GM23338 (cell line): ENCODE data around the gene TADA2A. TPM values are rescaled to one million over a fixed set of nuclear protein-coding genes. Genes with fewer than 3 reads are reported as not detected.

Experiments used
- ATAC-seq: fragments of 200-7000 bp; cut with Tn5 transposase; 3 replicates; pipeline ENCODE4 v1.9.1; 2020
- DNase-seq: peaks from one replicate; pipeline ENCODE4 v3.0.0-alpha.2; 2015; ENCODE audit warnings: low spot score
- H2AFZ ChIP-seq: fragments of 200-600 bp; sonication (generic); 2 replicates; pipeline ENCODE4 v1.8.0; 2016; ENCODE audit warnings: antibody characterized with exemption, mild to moderate bottlenecking, moderate library complexity
- H3F3A ChIP-seq: fragments of 200-600 bp; sonication (generic); replicated peaks from 2 replicates; pipeline ENCODE4 v1.8.0; 2017; ENCODE audit warnings: antibody characterized with exemption, mixed run types, low read depth
- H3K27ac ChIP-seq: fragments of 200-600 bp; sonication (generic); 2 replicates; pipeline ENCODE4 v1.6.1; 2016; ENCODE audit warnings: low read depth
- H3K27me3 ChIP-seq: fragments of 200-600 bp; sonication (generic); 2 replicates; pipeline ENCODE4 v1.8.0; 2016; ENCODE audit warnings: mild to moderate bottlenecking, mixed run types, moderate library complexity; ENCODE audit not compliant: insufficient read depth
- H3K36me3 ChIP-seq: fragments of 200-600 bp; sonication (generic); 2 replicates; pipeline ENCODE4 v1.8.0; 2016; ENCODE audit warnings: mild to moderate bottlenecking; ENCODE audit not compliant: insufficient read depth
- H3K4me1 ChIP-seq: fragments of 200-600 bp; sonication (generic); 2 replicates; pipeline ENCODE4 v1.8.0; 2016; ENCODE audit warnings: mild to moderate bottlenecking, moderate library complexity; ENCODE audit not compliant: insufficient read depth
- H3K4me2 ChIP-seq: fragments of 200-600 bp; sonication (generic); 2 replicates; pipeline ENCODE4 v1.7.1; 2017; ENCODE audit warnings: mixed run types
- H3K4me3 ChIP-seq: fragments of 200-600 bp; sonication (generic); 2 replicates; pipeline ENCODE4 v1.6.1; 2016; ENCODE audit warnings: mixed run types
- H3K79me2 ChIP-seq: fragments of 200-600 bp; sonication (generic); replicated peaks from 2 replicates; pipeline ENCODE4 v1.8.0; 2017; ENCODE audit warnings: mild to moderate bottlenecking; ENCODE audit not compliant: insufficient read depth
- H3K9me2 ChIP-seq: fragments of 200-600 bp; sonication (generic); 2 replicates; pipeline ENCODE4 v1.8.0; 2017; ENCODE audit not compliant: insufficient read depth
- H4K20me1 ChIP-seq: fragments of 200-600 bp; sonication (generic); replicated peaks from 2 replicates; pipeline ENCODE4 v1.8.0; 2017; ENCODE audit warnings: mild to moderate bottlenecking; ENCODE audit not compliant: insufficient read depth
- H3K27ac Mint-ChIP-seq: 2 replicates; pipeline ENCODE4 v1.8.0; 2020; ENCODE audit warnings: inconsistent platforms, mild to moderate bottlenecking, moderate library complexity, mixed read lengths
- H3K27me3 Mint-ChIP-seq: 3 replicates; pipeline ENCODE4 v1.8.0; 2022; ENCODE audit warnings: low read depth, mild to moderate bottlenecking, moderate library complexity, mixed read lengths, inconsistent platforms; ENCODE audit not compliant: insufficient read depth, poor library complexity
- H3K36me3 Mint-ChIP-seq: 3 replicates; pipeline ENCODE4 v1.8.0; 2021; ENCODE audit warnings: low read depth, mild to moderate bottlenecking, inconsistent platforms, moderate library complexity, mixed read lengths
- H3K4me1 Mint-ChIP-seq: 3 replicates; pipeline ENCODE4 v1.8.0; 2020; ENCODE audit warnings: mild to moderate bottlenecking, inconsistent platforms, mixed read lengths
- H3K4me3 Mint-ChIP-seq: 3 replicates; pipeline ENCODE4 v1.8.0; 2021; ENCODE audit warnings: moderate library complexity, mild to moderate bottlenecking, inconsistent platforms, mixed read lengths
- H3K9me3 Mint-ChIP-seq: 3 replicates; pipeline ENCODE4 v1.8.0; 2020; ENCODE audit warnings: moderate library complexity, mild to moderate bottlenecking, inconsistent platforms, mixed read lengths
- CREB1 ChIP-seq: fragments of 250-450 bp; sonication (Bioruptor Pico); IDR thresholded peaks from 2 replicates; pipeline ENCODE4 v1.5.0; 2020; ENCODE audit warnings: low read depth, mild to moderate bottlenecking, moderate library complexity
- EZH2 ChIP-seq: fragments of 200-600 bp; sonication (generic); IDR thresholded peaks from one replicate; pipeline ENCODE4 v1.8.0; 2017; ENCODE audit warnings: antibody characterized with exemption, mild to moderate bottlenecking, low read depth; ENCODE audit not compliant: unreplicated experiment
- EZH2phosphoT487 ChIP-seq: fragments of 200-600 bp; sonication (generic); IDR thresholded peaks from one replicate; pipeline ENCODE4 v1.8.1; 2018; ENCODE audit warnings: antibody characterized with exemption; ENCODE audit not compliant: unreplicated experiment
- JUNB ChIP-seq: IDR thresholded peaks from one replicate; pipeline ENCODE4 v1.6.1; 2016; ENCODE audit warnings: antibody characterized with exemption; ENCODE audit not compliant: unreplicated experiment
- NANOG ChIP-seq: IDR thresholded peaks from 2 replicates; pipeline ENCODE4 v1.6.1; 2016; ENCODE audit warnings: antibody characterized with exemption, borderline replicate concordance
- POLR2AphosphoS5 ChIP-seq: IDR thresholded peaks from 2 replicates; pipeline ENCODE4 v1.6.1; 2016; ENCODE audit warnings: antibody characterized with exemption, low read depth
- STAT1 ChIP-seq: IDR thresholded peaks from one replicate; pipeline ENCODE4 v1.6.1; 2016; ENCODE audit warnings: antibody characterized with exemption; ENCODE audit not compliant: unreplicated experiment
- ZNF114 ChIP-seq: fragments of 250-450 bp; sonication (Bioruptor Pico); IDR thresholded peaks from 2 replicates; pipeline ENCODE4 v1.5.0; 2020; ENCODE audit warnings: mild to moderate bottlenecking, moderate library complexity
- ZNF331 ChIP-seq: fragments of 250-450 bp; sonication (Bioruptor Pico); IDR thresholded peaks from 2 replicates; pipeline ENCODE4 v1.5.0; 2020; ENCODE audit warnings: low read depth, mild to moderate bottlenecking, moderate library complexity
- polyA plus RNA-seq: library from polyadenylated mRNA; unstranded; fragments of >200 nt; fragmentation: Nextera tagmentation; extraction: Ambion mirVana; gene quantifications from 2 replicates; pipeline ENCODE4 v1.2.1, GENCODE V29; 2016
- total RNA-seq: library from RNA; depleted of rRNA; stranded (reverse); fragments of >200 nt; shearing (Covaris generic); gene quantifications from 2 replicates; pipeline ENCODE4 v1.2.3, GENCODE V29; 2014
- TF ChIP-seq, protein P1 (sequence below), 2 experiments: fragments of 200-600 bp in 1 of 2; sonication (generic) in 1 of 2; conservative IDR thresholded peaks; 2 replicates each; pipeline versions ENCODE4 v1.5.1 to v1.6.1; 2016 to 2017; ENCODE audit warnings: antibody characterized with exemption in 2 of 2, low read depth in 2 of 2, mild to moderate bottlenecking in 2 of 2, moderate library complexity in 1 of 2
- TF ChIP-seq, protein P2 (sequence below): fragments of 250-450 bp; sonication (Bioruptor Pico); IDR thresholded peaks from 2 replicates; pipeline ENCODE4 v1.5.0; 2020; ENCODE audit warnings: mild to moderate bottlenecking, moderate library complexity
- TF ChIP-seq, protein P3 (sequence below): IDR thresholded peaks from one replicate; pipeline ENCODE4 v1.6.1; 2018; ENCODE audit warnings: antibody characterized with exemption; ENCODE audit not compliant: unreplicated experiment
- TF ChIP-seq, protein P4 (sequence below): IDR thresholded peaks from 2 replicates; pipeline ENCODE4 v1.6.1; 2016; ENCODE audit warnings: antibody characterized with exemption

The TADA2A gene
- total and polyA plus RNA-seq, 2 experiments from 2014 or later = 14.5 to 17.1 TPM

DNA sequence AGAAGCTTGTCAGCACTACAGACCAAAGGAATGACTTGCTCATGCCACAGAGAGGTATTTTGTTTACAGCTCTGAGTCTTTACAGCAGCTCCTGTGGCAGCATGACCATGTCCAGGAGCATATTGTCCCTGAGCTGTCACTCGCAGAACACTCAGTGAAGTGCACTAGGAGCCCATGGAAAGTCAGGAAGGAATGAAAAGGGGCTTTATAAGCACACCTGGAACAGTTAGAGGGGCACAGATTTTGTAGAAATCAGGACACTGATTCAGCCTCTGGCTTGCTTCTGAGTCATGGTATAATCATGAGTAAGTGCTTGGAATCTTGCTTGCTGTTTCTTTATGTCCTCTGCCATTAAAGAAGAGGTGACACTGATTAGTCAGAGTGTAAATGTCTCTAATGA, 41.0 kb downstream of the TADA2A start:
- Mint-ChIP-seq H3K27ac (no peak overlapping the region), H3K36me3 (peaks cover 35% of the 10 kb centered on the region; the same call in 2 of the 3 replicates)
- H3K4me2 ChIP-seq = no peak overlapping the region

More for the DNA sequence above, 41.0 kb downstream of the TADA2A start:
- Histone ChIP-seq H3F3A (no peaks in the 10 kb centered on the region; the same call in 1 of the 2 replicates), H3K4me3 (no peak overlapping the region), H3K36me3 (peaks cover under 1% of the 10 kb centered on the region; the same call in 1 of the 2 replicates), H3K79me2 (no peaks in the 10 kb centered on the region; the same call in 1 of the 2 replicates), H3K9me2 (no peaks in the 10 kb centered on the region), H3K27me3 (no peaks in the 10 kb centered on the region), H3K4me1 (no peaks in the 10 kb centered on the region), H2AFZ (no peak overlapping the region), H4K20me1 (no peaks in the 10 kb centered on the region), H3K27ac (no peak overlapping the region)
- H3K4me1 Mint-ChIP-seq = peaks cover 11% of the 10 kb centered on the region; the same call in 2 of the 3 replicates
- TF ChIP-seq JUNB = no peak
- no peak for TF ChIP-seq STAT1
- TF ChIP-seq, protein P1, sequence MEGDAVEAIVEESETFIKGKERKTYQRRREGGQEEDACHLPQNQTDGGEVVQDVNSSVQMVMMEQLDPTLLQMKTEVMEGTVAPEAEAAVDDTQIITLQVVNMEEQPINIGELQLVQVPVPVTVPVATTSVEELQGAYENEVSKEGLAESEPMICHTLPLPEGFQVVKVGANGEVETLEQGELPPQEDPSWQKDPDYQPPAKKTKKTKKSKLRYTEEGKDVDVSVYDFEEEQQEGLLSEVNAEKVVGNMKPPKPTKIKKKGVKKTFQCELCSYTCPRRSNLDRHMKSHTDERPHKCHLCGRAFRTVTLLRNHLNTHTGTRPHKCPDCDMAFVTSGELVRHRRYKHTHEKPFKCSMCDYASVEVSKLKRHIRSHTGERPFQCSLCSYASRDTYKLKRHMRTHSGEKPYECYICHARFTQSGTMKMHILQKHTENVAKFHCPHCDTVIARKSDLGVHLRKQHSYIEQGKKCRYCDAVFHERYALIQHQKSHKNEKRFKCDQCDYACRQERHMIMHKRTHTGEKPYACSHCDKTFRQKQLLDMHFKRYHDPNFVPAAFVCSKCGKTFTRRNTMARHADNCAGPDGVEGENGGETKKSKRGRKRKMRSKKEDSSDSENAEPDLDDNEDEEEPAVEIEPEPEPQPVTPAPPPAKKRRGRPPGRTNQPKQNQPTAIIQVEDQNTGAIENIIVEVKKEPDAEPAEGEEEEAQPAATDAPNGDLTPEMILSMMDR (conservative IDR thresholded peaks at IDR 0.05; ENCODE audit: low read depth in 2 of 2) = no peak
- no peak for TF ChIP-seq ZNF331 (CRISPR knock-in tag)
- no peak for TF ChIP-seq EZH2phosphoT487
- TF ChIP-seq, protein P2, sequence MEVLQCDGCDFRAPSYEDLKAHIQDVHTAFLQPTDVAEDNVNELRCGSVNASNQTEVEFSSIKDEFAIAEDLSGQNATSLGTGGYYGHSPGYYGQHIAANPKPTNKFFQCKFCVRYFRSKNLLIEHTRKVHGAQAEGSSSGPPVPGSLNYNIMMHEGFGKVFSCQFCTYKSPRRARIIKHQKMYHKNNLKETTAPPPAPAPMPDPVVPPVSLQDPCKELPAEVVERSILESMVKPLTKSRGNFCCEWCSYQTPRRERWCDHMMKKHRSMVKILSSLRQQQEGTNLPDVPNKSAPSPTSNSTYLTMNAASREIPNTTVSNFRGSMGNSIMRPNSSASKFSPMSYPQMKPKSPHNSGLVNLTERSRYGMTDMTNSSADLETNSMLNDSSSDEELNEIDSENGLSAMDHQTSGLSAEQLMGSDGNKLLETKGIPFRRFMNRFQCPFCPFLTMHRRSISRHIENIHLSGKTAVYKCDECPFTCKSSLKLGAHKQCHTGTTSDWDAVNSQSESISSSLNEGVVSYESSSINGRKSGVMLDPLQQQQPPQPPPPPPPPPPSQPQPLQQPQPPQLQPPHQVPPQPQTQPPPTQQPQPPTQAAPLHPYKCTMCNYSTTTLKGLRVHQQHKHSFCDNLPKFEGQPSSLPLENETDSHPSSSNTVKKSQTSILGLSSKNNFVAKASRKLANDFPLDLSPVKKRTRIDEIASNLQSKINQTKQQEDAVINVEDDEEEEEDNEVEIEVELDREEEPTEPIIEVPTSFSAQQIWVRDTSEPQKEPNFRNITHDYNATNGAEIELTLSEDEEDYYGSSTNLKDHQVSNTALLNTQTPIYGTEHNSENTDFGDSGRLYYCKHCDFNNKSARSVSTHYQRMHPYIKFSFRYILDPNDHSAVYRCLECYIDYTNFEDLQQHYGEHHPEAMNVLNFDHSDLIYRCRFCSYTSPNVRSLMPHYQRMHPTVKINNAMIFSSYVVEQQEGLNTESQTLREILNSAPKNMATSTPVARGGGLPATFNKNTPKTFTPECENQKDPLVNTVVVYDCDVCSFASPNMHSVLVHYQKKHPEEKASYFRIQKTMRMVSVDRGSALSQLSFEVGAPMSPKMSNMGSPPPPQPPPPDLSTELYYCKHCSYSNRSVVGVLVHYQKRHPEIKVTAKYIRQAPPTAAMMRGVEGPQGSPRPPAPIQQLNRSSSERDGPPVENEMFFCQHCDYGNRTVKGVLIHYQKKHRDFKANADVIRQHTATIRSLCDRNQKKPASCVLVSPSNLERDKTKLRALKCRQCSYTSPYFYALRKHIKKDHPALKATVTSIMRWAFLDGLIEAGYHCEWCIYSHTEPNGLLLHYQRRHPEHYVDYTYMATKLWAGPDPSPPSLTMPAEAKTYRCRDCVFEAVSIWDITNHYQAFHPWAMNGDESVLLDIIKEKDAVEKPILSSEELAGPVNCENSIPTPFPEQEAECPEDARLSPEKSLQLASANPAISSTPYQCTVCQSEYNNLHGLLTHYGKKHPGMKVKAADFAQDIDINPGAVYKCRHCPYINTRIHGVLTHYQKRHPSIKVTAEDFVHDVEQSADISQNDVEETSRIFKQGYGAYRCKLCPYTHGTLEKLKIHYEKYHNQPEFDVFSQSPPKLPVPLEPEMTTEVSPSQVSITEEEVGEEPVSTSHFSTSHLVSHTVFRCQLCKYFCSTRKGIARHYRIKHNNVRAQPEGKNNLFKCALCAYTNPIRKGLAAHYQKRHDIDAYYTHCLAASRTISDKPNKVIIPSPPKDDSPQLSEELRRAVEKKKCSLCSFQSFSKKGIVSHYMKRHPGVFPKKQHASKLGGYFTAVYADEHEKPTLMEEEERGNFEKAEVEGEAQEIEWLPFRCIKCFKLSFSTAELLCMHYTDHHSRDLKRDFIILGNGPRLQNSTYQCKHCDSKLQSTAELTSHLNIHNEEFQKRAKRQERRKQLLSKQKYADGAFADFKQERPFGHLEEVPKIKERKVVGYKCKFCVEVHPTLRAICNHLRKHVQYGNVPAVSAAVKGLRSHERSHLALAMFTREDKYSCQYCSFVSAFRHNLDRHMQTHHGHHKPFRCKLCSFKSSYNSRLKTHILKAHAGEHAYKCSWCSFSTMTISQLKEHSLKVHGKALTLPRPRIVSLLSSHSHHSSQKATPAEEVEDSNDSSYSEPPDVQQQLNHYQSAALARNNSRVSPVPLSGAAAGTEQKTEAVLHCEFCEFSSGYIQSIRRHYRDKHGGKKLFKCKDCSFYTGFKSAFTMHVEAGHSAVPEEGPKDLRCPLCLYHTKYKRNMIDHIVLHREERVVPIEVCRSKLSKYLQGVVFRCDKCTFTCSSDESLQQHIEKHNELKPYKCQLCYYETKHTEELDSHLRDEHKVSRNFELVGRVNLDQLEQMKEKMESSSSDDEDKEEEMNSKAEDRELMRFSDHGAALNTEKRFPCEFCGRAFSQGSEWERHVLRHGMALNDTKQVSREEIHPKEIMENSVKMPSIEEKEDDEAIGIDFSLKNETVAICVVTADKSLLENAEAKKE = no peak
- TF ChIP-seq, protein P3, sequence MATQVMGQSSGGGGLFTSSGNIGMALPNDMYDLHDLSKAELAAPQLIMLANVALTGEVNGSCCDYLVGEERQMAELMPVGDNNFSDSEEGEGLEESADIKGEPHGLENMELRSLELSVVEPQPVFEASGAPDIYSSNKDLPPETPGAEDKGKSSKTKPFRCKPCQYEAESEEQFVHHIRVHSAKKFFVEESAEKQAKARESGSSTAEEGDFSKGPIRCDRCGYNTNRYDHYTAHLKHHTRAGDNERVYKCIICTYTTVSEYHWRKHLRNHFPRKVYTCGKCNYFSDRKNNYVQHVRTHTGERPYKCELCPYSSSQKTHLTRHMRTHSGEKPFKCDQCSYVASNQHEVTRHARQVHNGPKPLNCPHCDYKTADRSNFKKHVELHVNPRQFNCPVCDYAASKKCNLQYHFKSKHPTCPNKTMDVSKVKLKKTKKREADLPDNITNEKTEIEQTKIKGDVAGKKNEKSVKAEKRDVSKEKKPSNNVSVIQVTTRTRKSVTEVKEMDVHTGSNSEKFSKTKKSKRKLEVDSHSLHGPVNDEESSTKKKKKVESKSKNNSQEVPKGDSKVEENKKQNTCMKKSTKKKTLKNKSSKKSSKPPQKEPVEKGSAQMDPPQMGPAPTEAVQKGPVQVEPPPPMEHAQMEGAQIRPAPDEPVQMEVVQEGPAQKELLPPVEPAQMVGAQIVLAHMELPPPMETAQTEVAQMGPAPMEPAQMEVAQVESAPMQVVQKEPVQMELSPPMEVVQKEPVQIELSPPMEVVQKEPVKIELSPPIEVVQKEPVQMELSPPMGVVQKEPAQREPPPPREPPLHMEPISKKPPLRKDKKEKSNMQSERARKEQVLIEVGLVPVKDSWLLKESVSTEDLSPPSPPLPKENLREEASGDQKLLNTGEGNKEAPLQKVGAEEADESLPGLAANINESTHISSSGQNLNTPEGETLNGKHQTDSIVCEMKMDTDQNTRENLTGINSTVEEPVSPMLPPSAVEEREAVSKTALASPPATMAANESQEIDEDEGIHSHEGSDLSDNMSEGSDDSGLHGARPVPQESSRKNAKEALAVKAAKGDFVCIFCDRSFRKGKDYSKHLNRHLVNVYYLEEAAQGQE = no peak
- no peak for TF ChIP-seq NANOG
- no peak for TF ChIP-seq CREB1 (CRISPR knock-in tag)
- no peak for TF ChIP-seq POLR2AphosphoS5
- TF ChIP-seq, protein P4, sequence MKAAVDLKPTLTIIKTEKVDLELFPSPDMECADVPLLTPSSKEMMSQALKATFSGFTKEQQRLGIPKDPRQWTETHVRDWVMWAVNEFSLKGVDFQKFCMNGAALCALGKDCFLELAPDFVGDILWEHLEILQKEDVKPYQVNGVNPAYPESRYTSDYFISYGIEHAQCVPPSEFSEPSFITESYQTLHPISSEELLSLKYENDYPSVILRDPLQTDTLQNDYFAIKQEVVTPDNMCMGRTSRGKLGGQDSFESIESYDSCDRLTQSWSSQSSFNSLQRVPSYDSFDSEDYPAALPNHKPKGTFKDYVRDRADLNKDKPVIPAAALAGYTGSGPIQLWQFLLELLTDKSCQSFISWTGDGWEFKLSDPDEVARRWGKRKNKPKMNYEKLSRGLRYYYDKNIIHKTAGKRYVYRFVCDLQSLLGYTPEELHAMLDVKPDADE = no peak
- TF ChIP-seq ZNF114 (CRISPR knock-in tag) = no peak
- no peak for TF ChIP-seq EZH2
- ATAC-seq (no peak), DNase-seq (no peak)
- H3K4me3 Mint-ChIP-seq = no peak overlapping the region
- H3K27me3 Mint-ChIP-seq = no peaks in the 10 kb centered on the region
- H3K9me3 Mint-ChIP-seq = no peaks in the 10 kb centered on the region
